BJ (cell line): ENCODE results near the gene UBXN10. TPM values are rescaled to one million over a fixed set of nuclear protein-coding genes. Genes with fewer than 3 reads are reported as not detected.

Experiments used
- CTCF ChIA-PET: fragments of 350-600 bp; formaldehyde crosslinking; extraction: SDS; loops from one replicate; lab custom pipeline; 2021; ENCODE audit warnings: antibody characterized with exemption, inconsistent platforms; lab: Yijun Ruan, JAX
- POLR2A ChIA-PET: fragments of 300-600 bp; sonication (Branson Sonifier 250); formaldehyde crosslinking; extraction: SDS; loops from one replicate; lab custom pipeline; 2021; ENCODE audit warnings: antibody characterized with exemption; lab: Charles Lee
- DNase-seq: peaks from one replicate; pipeline ENCODE4 v3.0.0-alpha.2; 2011; ENCODE audit warnings: low read depth
- H3K27me3 ChIP-seq: 2 replicates; pipeline ENCODE4 v1.6.0; 2011; ENCODE audit warnings: low read length; ENCODE audit not compliant: control insufficient read depth, insufficient read depth
- H3K36me3 ChIP-seq: 2 replicates; pipeline ENCODE4 v1.5.1; 2011; ENCODE audit warnings: low read length; ENCODE audit not compliant: control insufficient read depth, insufficient read depth
- H3K4me3 ChIP-seq: 2 replicates; pipeline ENCODE4 v1.5.1; 2011; ENCODE audit warnings: low read depth, mild to moderate bottlenecking, control low read depth, low read length
- CTCF ChIP-seq: IDR thresholded peaks from 2 replicates; pipeline ENCODE4 v1.5.1; 2011; ENCODE audit warnings: low read depth, mild to moderate bottlenecking, control low read depth, inconsistent platforms, low read length, moderate library complexity; ENCODE audit not compliant: insufficient read depth
- polyA plus RNA-seq: library from polyadenylated mRNA; depleted of rRNA; stranded (reverse); fragments of >200 nt; gene quantifications from 2 replicates; pipeline ENCODE4 v1.2.3, GENCODE V29; 2011

The UBXN10 gene
- polyA plus RNA-seq, 1 experiment = not detected

GRCh38 chr1:20182415-20182814 lies 3.5 kb upstream of the UBXN10 start:
- ChIA-PET POLR2A (no interaction called here), CTCF (interaction anchor here (1.4 kb wide), 1 partner anchor 13 kb away, joined by 5 read pairs; no protein-coding TSS in a partner anchor)
- H3K27me3 ChIP-seq = peaks cover 17% of the 10 kb centered on the region
- H3K4me3 ChIP-seq = no peak overlapping the region
- H3K36me3 ChIP-seq = no peaks in the 10 kb centered on the region
- no peak for TF ChIP-seq CTCF
- no peak for DNase-seq

GRCh38 chr1:20183035-20183434 lies 2.9 kb upstream of the UBXN10 start:
- ChIA-PET CTCF (interaction anchor here (0.5 to 1.4 kb wide), 2 partner anchors 12 to 16 kb away, joined by 3 to 5 read pairs; no protein-coding TSS in a partner anchor), POLR2A (no interaction called here)
- Histone ChIP-seq H3K4me3 (no peak overlapping the region), H3K27me3 (peaks cover 20% of the 10 kb centered on the region), H3K36me3 (no peaks in the 10 kb centered on the region)
- DNase-seq = no peak
- TF ChIP-seq CTCF = no peak

- CTCF ChIA-PET = interaction anchor here (0.5 to 1.4 kb wide), 2 partner anchors 12 to 16 kb away, joined by 3 to 5 read pairs; no protein-coding TSS in a partner anchor
- Histone ChIP-seq H3K36me3 (no peaks in the 10 kb centered on the region), H3K27me3 (peaks cover 20% of the 10 kb centered on the region), H3K4me3 (no peak overlapping the region)
- DNase-seq = no peak
- TF ChIP-seq CTCF = no peak
- POLR2A ChIA-PET = no interaction called here
Measured at GRCh38 chr1:20183616-20184271, 2.2 kb upstream of the UBXN10 start.

- Histone ChIP-seq H3K4me3 (no peak overlapping the region), H3K36me3 (no peaks in the 10 kb centered on the region), H3K27me3 (peaks cover 20% of the 10 kb centered on the region)
- ChIA-PET CTCF (no interaction called here), POLR2A (no interaction called here)
- DNase-seq = no peak
- TF ChIP-seq CTCF = no peak
Measured at GRCh38 chr1:20184481-20184900, 1.4 kb upstream of the UBXN10 start.

- POLR2A ChIA-PET = no interaction called here
- CTCF ChIA-PET = no interaction called here
Measured at GRCh38 chr1:20184997-20185833, 681 bp upstream of the UBXN10 start.

More at GRCh38 chr1:20184997-20185833, 681 bp upstream of the UBXN10 start:
- DNase-seq = no peak
- TF ChIP-seq CTCF = no peak
- Histone ChIP-seq H3K36me3 (no peaks in the 10 kb centered on the region), H3K27me3 (peaks cover 20% of the 10 kb centered on the region), H3K4me3 (no peak overlapping the region)
